Lung (tissue), 12 donors: ENCODE results near the gene KRT73. TPM values are rescaled to one million over a fixed set of nuclear protein-coding genes. Genes with fewer than 3 reads are reported as not detected.

Experiments
- ATAC-seq: fragments of 200-7000 bp; cut with Tn5 transposase; one replicate; pipeline ENCODE4 v1.9.1; 2020; ENCODE audit warnings: moderate number of reproducible peaks; ENCODE audit not compliant: insufficient read depth, low FRiP score
- DNase-seq, 3 donors: peaks; one replicate each; pipeline ENCODE4 v3.0.0-alpha.2; 2013 to 2017
- H3K27ac ChIP-seq, 2 donors: one replicate each; pipeline ENCODE4 v1.5.1; 2013; ENCODE audit warnings: mild to moderate bottlenecking in 2 of 2, moderate library complexity in 2 of 2, control low read depth in 1 of 2, inconsistent platforms in 1 of 2, low read depth in 1 of 2, low read length in 1 of 2
- H3K27me3 ChIP-seq, 3 donors: one replicate each; pipeline ENCODE4 v1.5.1; 2013; ENCODE audit warnings: low read length in 2 of 3; ENCODE audit not compliant: control insufficient read depth in 3 of 3, insufficient read depth in 3 of 3
- H3K36me3 ChIP-seq, 4 donors: one replicate each; pipeline ENCODE4 v1.5.1; 2013; ENCODE audit warnings: low read length in 4 of 4, mild to moderate bottlenecking in 1 of 4, moderate library complexity in 1 of 4; ENCODE audit not compliant: control insufficient read depth in 4 of 4, insufficient read depth in 4 of 4
- H3K4me1 ChIP-seq, 5 donors: one replicate each; pipeline ENCODE4 v1.5.1; 2013; ENCODE audit warnings: low read length in 5 of 5, mild to moderate bottlenecking in 2 of 5, moderate library complexity in 1 of 5; ENCODE audit not compliant: control insufficient read depth in 5 of 5, insufficient read depth in 5 of 5
- H3K4me3 ChIP-seq: one replicate; pipeline ENCODE4 v1.5.1; 2013; ENCODE audit warnings: mild to moderate bottlenecking, control low read depth, moderate library complexity
- H3K9ac ChIP-seq, 2 donors: one replicate each; pipeline ENCODE4 v1.5.1; 2013; ENCODE audit warnings: low read length in 2 of 2, control low read depth in 1 of 2; ENCODE audit not compliant: insufficient read depth in 1 of 2
- H3K9me3 ChIP-seq, 4 donors: one replicate each; pipeline ENCODE4 v1.5.1; 2013; ENCODE audit warnings: low read length in 3 of 4, mild to moderate bottlenecking in 1 of 4, moderate library complexity in 1 of 4; ENCODE audit not compliant: control insufficient read depth in 4 of 4, insufficient read depth in 3 of 4
- WGBS, 2 donors: extraction: QIAGEN DNeasy Blood & Tissue Kit; methylation state at CpG; one replicate each; pipeline ENCODE4 v1.1.7; 2013; 5-methylcytosine and 5-hydroxymethylcytosine counted together
- polyA plus RNA-seq, 2 donors: library from polyadenylated mRNA; stranded (reverse); fragments of 200-250 nt; gene quantifications; one replicate each; pipeline ENCODE4 v1.2.1, GENCODE V29; 2013
- total RNA-seq, 2 donors: library from RNA; depleted of rRNA in 1 of 2; stranded (reverse); fragments of >200 nt in 1 of 2; gene quantifications; one replicate each; pipeline ENCODE4 v1.2.1, GENCODE V29; 2014 to 2021
- TF ChIP-seq, protein P1 (sequence below): IDR thresholded peaks from 2 replicates; pipeline ENCODE4 v1.5.1; 2012; ENCODE audit warnings: mild to moderate bottlenecking; ENCODE audit errors: control extremely low read depth, extremely low read depth
- donor health status: control.
- donor health status: control.
- donor health status: Bipolar disorder and iron deficiency.
- donor health status: healthy.
- donor health status: DM: yes; HTN: yes; CAD: no.

The KRT73 gene
- total and polyA plus RNA-seq, 4 donors, result 0.07 TPM; not detected in 3

DNA sequence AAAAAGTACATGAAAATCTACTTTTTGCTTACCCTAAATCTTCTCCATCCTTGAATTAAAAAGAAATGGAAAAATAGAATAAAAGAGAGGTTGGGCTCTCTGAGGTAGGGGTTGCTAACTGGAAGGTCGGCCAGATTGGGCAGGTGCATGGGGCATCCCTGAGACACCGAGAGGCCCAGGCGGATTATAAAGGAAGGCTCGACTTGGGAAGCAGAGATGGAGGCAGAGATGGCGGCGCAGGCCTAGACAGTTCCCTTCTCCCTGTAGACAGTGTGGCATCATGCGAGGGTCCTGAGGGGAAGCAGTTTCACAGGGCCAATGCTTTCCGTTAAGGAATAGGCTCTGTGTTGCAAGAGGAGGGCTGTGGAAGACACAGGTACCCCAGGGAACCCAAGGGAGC lies 41.0 kb downstream of the KRT73 start:
- 94 to 96% methylated on average over 8 of the region's 8 CpGs for WGBS, 2 donors
- Histone ChIP-seq H3K27me3 (no peaks in the 10 kb centered on the region), H3K27ac (no peak overlapping the region), H3K9me3 (no peaks in the 10 kb centered on the region), H3K36me3 (no peaks in the 10 kb centered on the region), H3K4me1 (no peaks in the 10 kb centered on the region), H3K4me3 (no peak overlapping the region), H3K9ac (no peak overlapping the region)
- ATAC-seq (no peak), DNase-seq (no peak)
- TF ChIP-seq, protein P1, sequence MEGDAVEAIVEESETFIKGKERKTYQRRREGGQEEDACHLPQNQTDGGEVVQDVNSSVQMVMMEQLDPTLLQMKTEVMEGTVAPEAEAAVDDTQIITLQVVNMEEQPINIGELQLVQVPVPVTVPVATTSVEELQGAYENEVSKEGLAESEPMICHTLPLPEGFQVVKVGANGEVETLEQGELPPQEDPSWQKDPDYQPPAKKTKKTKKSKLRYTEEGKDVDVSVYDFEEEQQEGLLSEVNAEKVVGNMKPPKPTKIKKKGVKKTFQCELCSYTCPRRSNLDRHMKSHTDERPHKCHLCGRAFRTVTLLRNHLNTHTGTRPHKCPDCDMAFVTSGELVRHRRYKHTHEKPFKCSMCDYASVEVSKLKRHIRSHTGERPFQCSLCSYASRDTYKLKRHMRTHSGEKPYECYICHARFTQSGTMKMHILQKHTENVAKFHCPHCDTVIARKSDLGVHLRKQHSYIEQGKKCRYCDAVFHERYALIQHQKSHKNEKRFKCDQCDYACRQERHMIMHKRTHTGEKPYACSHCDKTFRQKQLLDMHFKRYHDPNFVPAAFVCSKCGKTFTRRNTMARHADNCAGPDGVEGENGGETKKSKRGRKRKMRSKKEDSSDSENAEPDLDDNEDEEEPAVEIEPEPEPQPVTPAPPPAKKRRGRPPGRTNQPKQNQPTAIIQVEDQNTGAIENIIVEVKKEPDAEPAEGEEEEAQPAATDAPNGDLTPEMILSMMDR, result no peak

DNA sequence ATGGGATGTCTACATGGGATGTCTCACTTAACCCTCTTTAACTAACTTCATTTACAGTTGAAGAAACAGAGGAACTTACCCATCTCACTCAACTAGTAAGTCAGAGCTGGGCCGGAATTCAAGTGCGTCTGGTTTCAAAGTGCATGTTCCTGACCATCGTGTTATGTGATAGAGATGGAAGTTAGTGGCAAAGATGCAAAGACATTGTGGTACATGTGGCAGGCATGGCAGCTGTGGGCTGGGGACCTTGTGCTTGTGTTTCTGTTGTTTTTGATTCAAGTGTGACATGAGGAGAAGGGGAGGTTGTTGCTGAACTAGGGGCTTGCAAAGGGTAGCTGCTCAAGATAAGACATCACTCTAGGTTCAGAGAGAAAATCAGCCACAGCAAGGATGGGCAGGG lies 42.4 kb downstream of the KRT73 start:
- Histone ChIP-seq H3K9me3 (no peaks in the 10 kb centered on the region), H3K4me1 (no peaks in the 10 kb centered on the region), H3K9ac (no peak overlapping the region), H3K27me3 (no peaks in the 10 kb centered on the region), H3K36me3 (no peaks in the 10 kb centered on the region), H3K27ac (no peak overlapping the region), H3K4me3 (no peak overlapping the region)
- TF ChIP-seq, protein P1, result no peak
- DNase-seq, result no peak
- WGBS, 2 donors, result 75 to 97% methylated on average over 3 of the region's 3 CpGs
- no peak for ATAC-seq

DNA sequence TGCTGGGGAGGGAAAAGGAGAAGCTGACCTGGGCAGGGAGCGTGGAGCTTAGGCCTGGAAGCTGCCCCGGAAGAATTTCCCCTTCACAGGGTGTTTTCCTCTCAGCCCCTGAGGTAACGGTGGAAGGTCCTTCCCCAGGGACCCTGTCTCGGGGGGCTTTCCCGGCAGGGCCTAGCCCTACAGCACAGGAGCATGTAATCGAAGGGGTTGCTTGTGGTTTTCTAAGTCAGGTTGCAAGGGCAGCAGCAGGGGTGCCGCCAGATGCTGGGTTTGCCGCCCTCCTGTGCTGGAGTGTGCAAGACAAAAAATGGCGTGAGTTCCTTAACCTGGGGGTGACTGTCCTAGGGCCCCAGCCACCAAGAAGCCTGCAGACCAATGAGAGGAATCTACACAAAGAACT lies 43.1 kb downstream of the KRT73 start:
- H3K4me3 ChIP-seq, result no peak overlapping the region
- DNase-seq (no peak), ATAC-seq (no peak)
- H3K9me3 ChIP-seq, result no peaks in the 10 kb centered on the region
- H3K27me3 ChIP-seq, result no peaks in the 10 kb centered on the region
- no peak overlapping the region for H3K27ac ChIP-seq
- no peak overlapping the region for H3K9ac ChIP-seq
- TF ChIP-seq, protein P1, result no peak
- no peaks in the 10 kb centered on the region for H3K4me1 ChIP-seq
- WGBS, 2 donors, result 87 to 89% methylated on average over 9 of the region's 9 CpGs
- H3K36me3 ChIP-seq, result no peaks in the 10 kb centered on the region

DNA sequence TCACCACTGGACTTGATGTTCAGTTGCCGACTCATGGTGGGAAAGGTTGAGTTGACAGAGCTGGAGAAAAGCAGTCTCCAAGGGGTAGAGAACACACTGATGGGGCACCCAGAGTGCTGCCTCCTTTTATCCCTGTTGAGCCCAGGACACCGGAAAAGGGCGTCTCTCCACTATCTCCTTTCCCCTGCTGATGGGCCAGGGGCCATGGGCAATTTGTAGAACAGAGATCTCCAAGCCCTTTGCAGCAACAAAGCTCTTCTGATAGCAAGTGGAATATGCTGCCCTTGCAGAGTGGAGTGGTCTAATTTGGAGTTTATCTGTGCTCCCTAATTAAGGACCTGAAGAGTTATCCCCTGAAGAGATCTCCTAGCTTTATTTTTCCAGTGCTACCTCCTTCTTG lies 44.6 kb downstream of the KRT73 start, which contains the start of gene KRT74:
Gene KRT74, minus strand, starts transcription at position 101 of the 400 bp plus-strand sequence. Its CDS starts 66 bp downstream, at position 35.
- Histone ChIP-seq H3K4me1 (no peaks in the 10 kb centered on the region), H3K27ac (no peak within 1 kb of the TSS), H3K9ac (no peak within 1 kb of the TSS), H3K27me3 (no peaks in the 10 kb centered on the region), H3K4me3 (no peak within 1 kb of the TSS), H3K36me3 (no peaks in the 10 kb centered on the region), H3K9me3 (no peaks in the 10 kb centered on the region)
- 90 to 94% methylated on average over 3 of the region's 3 CpGs for WGBS, 2 donors
- no peak for ATAC-seq
- DNase-seq, result no peak
- TF ChIP-seq, protein P1, result no peak
